M059J (cell line): ENCODE measurements around the gene GALNT2. TPM values are rescaled to one million over a fixed set of nuclear protein-coding genes. Genes with fewer than 3 reads are reported as not detected.

Source experiments
- DNase-seq: peaks from one replicate; pipeline ENCODE4 v3.0.0-alpha.2; 2012; ENCODE audit warnings: low read depth
- total RNA-seq: library from RNA; depleted of rRNA; stranded (reverse); fragments of >200 nt; shearing (Covaris generic); gene quantifications from 2 replicates; pipeline ENCODE4 v1.2.3, GENCODE V29; 2014

The GALNT2 gene
- total RNA-seq, 1 experiment from 2014 or later = 65.1 TPM

- no peak for DNase-seq
Observed at GRCh38 chr1:230145505-230145899, 78.5 kb downstream of the GALNT2 start.

- no peak for DNase-seq
Observed at GRCh38 chr1:230145953-230146476, 79.0 kb downstream of the GALNT2 start.

- no peak for DNase-seq
Observed at GRCh38 chr1:230146709-230147108, 79.7 kb downstream of the GALNT2 start.

- no peak for DNase-seq
Observed at GRCh38 chr1:230147253-230148125, 80.5 kb downstream of the GALNT2 start.

- no peak for DNase-seq
Observed at GRCh38 chr1:230148126-230148652, 81.2 kb downstream of the GALNT2 start.

- no peak for DNase-seq
Observed at GRCh38 chr1:230148768-230149469, 81.9 kb downstream of the GALNT2 start.

- no peak for DNase-seq
Observed at GRCh38 chr1:230149751-230150584, 82.9 kb downstream of the GALNT2 start.

- DNase-seq = no peak
Observed at GRCh38 chr1:230150615-230151014, 83.6 kb downstream of the GALNT2 start.

- DNase-seq = no peak
Observed at GRCh38 chr1:230151924-230152468, 85.0 kb downstream of the GALNT2 start.

- DNase-seq = no peak
Observed at GRCh38 chr1:230152999-230153398, 86.0 kb downstream of the GALNT2 start.

- DNase-seq = no peak
Observed at GRCh38 chr1:230153641-230154296, 86.7 kb downstream of the GALNT2 start.

GRCh38 chr1:230155021-230155420 is 88.0 kb downstream of the GALNT2 start:
- no peak for DNase-seq

GRCh38 chr1:230156068-230156467 is 89.0 kb downstream of the GALNT2 start:
- no peak for DNase-seq

- DNase-seq = no peak
Observed at GRCh38 chr1:230156536-230156935, 89.5 kb downstream of the GALNT2 start.

GRCh38 chr1:230157420-230158390 is 90.7 kb downstream of the GALNT2 start:
- no peak for DNase-seq

- no peak for DNase-seq
Observed at GRCh38 chr1:230158415-230159291, 91.6 kb downstream of the GALNT2 start.

- DNase-seq = no peak
Observed at GRCh38 chr1:230159580-230159979, 92.5 kb downstream of the GALNT2 start.

GRCh38 chr1:230160957-230161771 is 94.1 kb downstream of the GALNT2 start:
- no peak for DNase-seq
